SK-N-SH (cell line): ENCODE measurements around the gene TRAPPC3. TPM values are rescaled to one million over a fixed set of nuclear protein-coding genes. Genes with fewer than 3 reads are reported as not detected.

Source experiments
- CTCF ChIA-PET: fragments of 300-600, 350-600 bp; formaldehyde crosslinking; extraction: SDS; loops from one replicate; lab custom pipeline; 2021; lab: Yijun Ruan, JAX
- POLR2A ChIA-PET: fragments of 350-600 bp; sonication (Branson Sonifier 250); formaldehyde crosslinking; extraction: SDS; loops from one replicate; lab custom pipeline; 2020; ENCODE audit warnings: antibody characterized with exemption, inconsistent platforms; lab: Yijun Ruan, JAX
- DNase-seq: peaks from one replicate; pipeline ENCODE4 v3.0.0; 2012
- H2AFZ ChIP-seq: fragments of 200-600 bp; sonication (generic); 2 replicates; pipeline ENCODE4 v1.8.1; 2016; ENCODE audit warnings: antibody characterized with exemption, mild to moderate bottlenecking, low read depth
- H3F3A ChIP-seq: fragments of 200-600 bp; sonication (generic); replicated peaks from 2 replicates; pipeline ENCODE3; 2016; ENCODE audit warnings: antibody characterized with exemption, mild to moderate bottlenecking; ENCODE audit not compliant: insufficient read depth
- H3K27ac ChIP-seq, 2 experiments: fragments of 200-500 bp in 1 of 2; fragments of 200-600 bp in 1 of 2; sonication (Bioruptor generic) in 1 of 2; sonication (generic), shearing (Covaris generic) in 1 of 2; 2 replicates each; pipeline versions ENCODE4 v1.5.1 to v1.6.1; 2014 to 2016; ENCODE audit warnings: low read depth in 2 of 2, inconsistent platforms in 1 of 2, low read length in 1 of 2, mild to moderate bottlenecking in 1 of 2, mixed read lengths in 1 of 2
- H3K27me3 ChIP-seq: fragments of 200-600 bp; sonication (generic), shearing (Covaris generic); 2 replicates; pipeline ENCODE4 v1.6.1; 2016; ENCODE audit warnings: mixed run types; ENCODE audit not compliant: insufficient read depth
- H3K36me3 ChIP-seq, 2 experiments: fragments of 200-500 bp in 1 of 2; fragments of 200-600 bp in 1 of 2; sonication (Bioruptor generic) in 1 of 2; sonication (generic) in 1 of 2; replicated peaks in 1 of 2; 2 replicates each; pipeline versions ENCODE3 to v1.5.1; 2014 to 2016; ENCODE audit warnings: low read length in 1 of 2, mild to moderate bottlenecking in 1 of 2; ENCODE audit not compliant: insufficient read depth in 2 of 2, control insufficient read depth in 1 of 2
- H3K4me1 ChIP-seq, 2 experiments: fragments of 200-500 bp in 1 of 2; fragments of 200-600 bp in 1 of 2; sonication (Bioruptor generic) in 1 of 2; sonication (generic), shearing (Covaris generic) in 1 of 2; 2 replicates each; pipeline versions ENCODE4 v1.5.1 to v1.6.1; 2014 to 2016; ENCODE audit warnings: low read depth in 1 of 2, low read length in 1 of 2, mixed run types in 1 of 2; ENCODE audit not compliant: insufficient read depth in 2 of 2, control insufficient read depth in 1 of 2
- H3K4me2 ChIP-seq: fragments of 200-600 bp; sonication (generic), shearing (Covaris generic); 2 replicates; pipeline ENCODE4 v1.6.1; 2017; ENCODE audit warnings: mixed run types
- H3K4me3 ChIP-seq, 2 experiments: fragments of 200-500 bp in 1 of 2; fragments of 200-600 bp in 1 of 2; sonication (Bioruptor generic) in 1 of 2; sonication (generic), shearing (Covaris generic) in 1 of 2; 2 replicates each; pipeline versions ENCODE4 v1.5.1 to v1.8.1; 2014 to 2016; ENCODE audit warnings: low read depth in 2 of 2, inconsistent platforms in 1 of 2, low read length in 1 of 2, mild to moderate bottlenecking in 1 of 2, mixed read lengths in 1 of 2, moderate library complexity in 1 of 2
- H3K79me2 ChIP-seq: fragments of 200-600 bp; sonication (generic); 2 replicates; pipeline ENCODE4 v1.8.1; 2017; ENCODE audit warnings: mild to moderate bottlenecking; ENCODE audit not compliant: insufficient read depth
- H3K9ac ChIP-seq: fragments of 200-600 bp; sonication (generic); 2 replicates; pipeline ENCODE4 v1.6.1; 2017; ENCODE audit warnings: mixed run types
- H3K9me2 ChIP-seq: fragments of 200-600 bp; sonication (generic); 2 replicates; pipeline ENCODE4 v1.6.1; 2017; ENCODE audit warnings: mixed run types
- H3K9me3 ChIP-seq: fragments of 200-600 bp; sonication (generic); 2 replicates; pipeline ENCODE4 v1.6.1; 2017; ENCODE audit warnings: mixed run types, mild to moderate bottlenecking, moderate library complexity
- H4K20me1 ChIP-seq: fragments of 200-600 bp; sonication (generic); 2 replicates; pipeline ENCODE4 v1.6.1; 2017; ENCODE audit warnings: mild to moderate bottlenecking, mixed run types; ENCODE audit not compliant: insufficient read depth
- CTCF ChIP-seq: fragments of 200-600 bp; sonication (generic); IDR thresholded peaks from 2 replicates; pipeline ENCODE4 v1.6.1; 2017; ENCODE audit warnings: antibody characterized with exemption, mild to moderate bottlenecking, moderate library complexity
- EP300 ChIP-seq, 2 experiments: IDR thresholded peaks; 2 replicates each; pipeline versions ENCODE4 v1.4.0 to v1.6.1; 2012; ENCODE audit warnings: borderline replicate concordance in 1 of 2, low read depth in 1 of 2, low read length in 1 of 2
- EZH2phosphoT487 ChIP-seq: fragments of 200-600 bp; sonication (generic); IDR thresholded peaks from 2 replicates; pipeline ENCODE4 v1.6.1; 2017; ENCODE audit warnings: low read depth, mixed run types, mild to moderate bottlenecking, antibody characterized with exemption, moderate library complexity, borderline replicate concordance
- FOSL2 ChIP-seq: IDR thresholded peaks from 2 replicates; pipeline ENCODE4 v1.4.0; 2012; ENCODE audit warnings: low read depth, mild to moderate bottlenecking, moderate library complexity, borderline replicate concordance
- FOXJ3 ChIP-seq: sonication (generic); formaldehyde crosslinking; IDR thresholded peaks from 2 replicates; pipeline ENCODE4 v1.5.1; 2020; ENCODE audit warnings: mild to moderate bottlenecking, missing genetic modification reagents
- FOXM1 ChIP-seq: IDR thresholded peaks from 2 replicates; pipeline ENCODE4 v1.4.0; 2012; ENCODE audit warnings: low read depth, mild to moderate bottlenecking
- GATA2 ChIP-seq: sonication (generic); formaldehyde crosslinking; IDR thresholded peaks from 2 replicates; pipeline ENCODE4 v1.5.0; 2020; ENCODE audit warnings: mild to moderate bottlenecking, missing genetic modification reagents
- JUND ChIP-seq: IDR thresholded peaks from 2 replicates; pipeline ENCODE4 v1.4.0; 2012
- MAX ChIP-seq: IDR thresholded peaks from 2 replicates; pipeline ENCODE4 v1.4.0; 2012; ENCODE audit warnings: low read depth
- MXI1 ChIP-seq: IDR thresholded peaks from 2 replicates; pipeline ENCODE4 v1.6.1; 2012; ENCODE audit warnings: mild to moderate bottlenecking, low read depth, low read length, improper control_type of control experiment
- NRF1 ChIP-seq: IDR thresholded peaks from 2 replicates; pipeline ENCODE4 v1.6.1; 2012; ENCODE audit warnings: low read depth, mild to moderate bottlenecking, low read length
- POLR2AphosphoS5 ChIP-seq: IDR thresholded peaks from 2 replicates; pipeline ENCODE4 v1.6.1; 2012; ENCODE audit warnings: low read depth, low read length
- RCOR1 ChIP-seq: fragments of 150-350 bp; IDR thresholded peaks from 2 replicates; pipeline ENCODE4 v1.6.1; 2017; ENCODE audit warnings: antibody characterized with exemption, low read length
- RFX5 ChIP-seq: IDR thresholded peaks from 2 replicates; pipeline ENCODE4 v1.6.1; 2012; ENCODE audit warnings: mild to moderate bottlenecking, improper control_type of control experiment, low read length
- SIN3A ChIP-seq: IDR thresholded peaks from 2 replicates; pipeline ENCODE4 v1.6.1; 2012; ENCODE audit warnings: low read depth, mild to moderate bottlenecking, low read length, moderate library complexity, borderline replicate concordance
- SMC3 ChIP-seq: IDR thresholded peaks from 2 replicates; pipeline ENCODE4 v1.6.1; 2012; ENCODE audit warnings: low read depth, low read length, improper control_type of control experiment
- USF2 ChIP-seq: fragments of 150-350 bp; IDR thresholded peaks from 2 replicates; pipeline ENCODE4 v1.6.1; 2017; ENCODE audit warnings: antibody characterized with exemption, low read length, low read depth, borderline replicate concordance
- YY1 ChIP-seq: IDR thresholded peaks from 2 replicates; pipeline ENCODE4 v1.4.0; 2012; ENCODE audit warnings: low read depth, mild to moderate bottlenecking
- ZBTB33 ChIP-seq: IDR thresholded peaks from 2 replicates; pipeline ENCODE4 v1.4.0; 2012; ENCODE audit warnings: low read depth, borderline replicate concordance
- WGBS: methylation state at CpG from one replicate; pipeline ENCODE4 v1.1.6; 2017; ENCODE audit warnings: low lambda C conversion rate; 5-methylcytosine and 5-hydroxymethylcytosine counted together
- polyA plus RNA-seq, 3 experiments: library from polyadenylated mRNA; depleted of rRNA; stranded (reverse); fragments of >200 nt; gene quantifications; 2 replicates each; pipeline ENCODE4 v1.2.3, GENCODE V29; 2012
- TF ChIP-seq, protein P1 (sequence below): fragments of 150-350 bp; IDR thresholded peaks from 2 replicates; pipeline ENCODE4 v1.6.1; 2016; ENCODE audit warnings: mild to moderate bottlenecking, low read depth, low read length

TRAPPC3 gene
- polyA plus RNA-seq, 1 of the 3 experiments (the other 2 are of a cell fraction), result 149 TPM

DNA sequence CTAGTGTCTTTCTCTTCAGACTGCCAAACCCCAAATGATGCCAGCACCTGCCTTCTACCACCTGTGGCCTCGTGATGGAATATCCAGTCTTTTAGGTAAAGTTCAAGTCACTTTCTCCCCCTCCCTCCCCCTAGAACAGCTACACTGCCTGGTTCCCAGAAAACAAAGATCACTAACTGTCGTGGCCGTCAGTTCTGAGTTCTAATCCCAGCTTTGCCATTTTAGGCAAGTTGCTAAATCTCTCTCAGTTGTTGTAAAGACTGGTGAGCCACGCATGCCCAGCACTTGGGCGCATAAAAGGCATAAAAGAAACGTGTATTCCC lies 648 bp upstream of the TRAPPC3 start:
- H3K9me2 ChIP-seq, result no peaks in the 10 kb centered on the region
- peaks cover 0 to 5% of the 10 kb centered on the region in 2 experiments for H3K36me3 ChIP-seq
- CTCF ChIA-PET, result interaction anchor here (0.6 to 4.8 kb wide), 63 partner anchors 10 to 366 kb away, joined by 3 to 143 read pairs (median 6); partner anchors contain the start of genes SH3D21, TEKT2 and THRAP3
- WGBS, result 52% methylated on average over 6 of the region's 6 CpGs
- no peak overlapping the region; the same call in 1 of the 2 replicates for H2AFZ ChIP-seq
- peak overlapping the region; percentile 79 for H3K4me2 ChIP-seq
- peak overlapping the region; percentile 97 to 98 for H3K27ac ChIP-seq
- no peaks in the 10 kb centered on the region for H3K27me3 ChIP-seq
- no peak for TF ChIP-seq USF2
- TF ChIP-seq YY1, result no peak
- no peak for TF ChIP-seq MXI1
- no peak for TF ChIP-seq EP300 (IDR thresholded peaks at IDR 0.05; ENCODE audit: borderline replicate concordance in 1 of 2, low read depth in 1 of 2, low read length in 1 of 2)
- no peak for TF ChIP-seq POLR2AphosphoS5
- no peak for TF ChIP-seq MAX
- no peak for TF ChIP-seq FOXJ3 (CRISPR knock-in tag)
- TF ChIP-seq RFX5, result no peak
- TF ChIP-seq RCOR1, result no peak
- no peak for TF ChIP-seq FOSL2
- no peak for TF ChIP-seq EZH2phosphoT487
- no peak for TF ChIP-seq FOXM1
- TF ChIP-seq CTCF, result no peak
- no peak for DNase-seq
- peaks cover 30% of the 10 kb centered on the region in 2 experiments for H3K4me1 ChIP-seq
- H3K9me3 ChIP-seq, result no peaks in the 10 kb centered on the region
- peak overlapping the region; percentile 74 for H3K9ac ChIP-seq
- peaks cover 47% of the 10 kb centered on the region for H3K79me2 ChIP-seq
- no peaks in the 10 kb centered on the region for H4K20me1 ChIP-seq
- peaks cover 19% of the 10 kb centered on the region for H3F3A ChIP-seq
- no peak overlapping the region for H3K4me3 ChIP-seq
- POLR2A ChIA-PET, result interaction anchor here (1.1 to 2.4 kb wide), 5 partner anchors 11 to 157 kb away, joined by 3 to 13 read pairs (median 5); partner anchors contain the start of genes SH3D21 and THRAP3

- Histone ChIP-seq H3K36me3 (peaks cover 0 to 5% of the 10 kb centered on the region in 2 experiments), H3K9me2 (no peaks in the 10 kb centered on the region), H4K20me1 (no peaks in the 10 kb centered on the region; the same call in 1 of the 2 replicates), H3K4me2 (peak overlapping the region; percentile 85), H3K4me1 (peaks cover 22 to 24% of the 10 kb centered on the region in 2 experiments), H3K79me2 (peaks cover 54% of the 10 kb centered on the region), H2AFZ (peak overlapping the region; percentile 23; the same call in 1 of the 2 replicates), H3K9ac (peak overlapping the region; percentile 78), H3K9me3 (no peaks in the 10 kb centered on the region), H3K4me3 (peak overlapping the region; percentile 72 to 73), H3K27me3 (no peaks in the 10 kb centered on the region), H3F3A (peaks cover 19% of the 10 kb centered on the region), H3K27ac (peak overlapping the region; percentile 67 to 97)
- WGBS, result 3% methylated on average over 12 of the region's 16 CpGs
- no peak for DNase-seq
- POLR2A ChIA-PET, result interaction anchor here (0.7 to 2.4 kb wide), 6 partner anchors 12 to 158 kb away, joined by 3 to 13 read pairs (median 5); partner anchors contain the start of genes SH3D21 and THRAP3
- CTCF ChIA-PET, result interaction anchor here (0.6 to 4.8 kb wide), 55 partner anchors 9 to 400 kb away, joined by 3 to 143 read pairs (median 6); partner anchors contain the start of genes SH3D21, TEKT2 and THRAP3
- no peak for TF ChIP-seq FOXJ3 (CRISPR knock-in tag)
- no peak for TF ChIP-seq GATA2
- TF ChIP-seq, protein P1, sequence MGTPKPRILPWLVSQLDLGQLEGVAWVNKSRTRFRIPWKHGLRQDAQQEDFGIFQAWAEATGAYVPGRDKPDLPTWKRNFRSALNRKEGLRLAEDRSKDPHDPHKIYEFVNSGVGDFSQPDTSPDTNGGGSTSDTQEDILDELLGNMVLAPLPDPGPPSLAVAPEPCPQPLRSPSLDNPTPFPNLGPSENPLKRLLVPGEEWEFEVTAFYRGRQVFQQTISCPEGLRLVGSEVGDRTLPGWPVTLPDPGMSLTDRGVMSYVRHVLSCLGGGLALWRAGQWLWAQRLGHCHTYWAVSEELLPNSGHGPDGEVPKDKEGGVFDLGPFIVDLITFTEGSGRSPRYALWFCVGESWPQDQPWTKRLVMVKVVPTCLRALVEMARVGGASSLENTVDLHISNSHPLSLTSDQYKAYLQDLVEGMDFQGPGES, result no peak
- no peak for TF ChIP-seq SMC3
- TF ChIP-seq NRF1, result no peak
- no peak for TF ChIP-seq SIN3A
- no peak for TF ChIP-seq FOXM1
- no peak for TF ChIP-seq MXI1
- no peak for TF ChIP-seq JUND
- no peak for TF ChIP-seq ZBTB33
- TF ChIP-seq RFX5, result no peak
Observed at GRCh38 chr1:36148821-36149236, 457 bp downstream of the TRAPPC3 start.
